LHCN-M2 (cell line): ENCODE results near the gene TNFSF12. TPM values are rescaled to one million over a fixed set of nuclear protein-coding genes. Genes with fewer than 3 reads are reported as not detected.
"Not testable (repeated sequence)": the region's sequence is repeated elsewhere in the genome, so short reads cannot be mapped to it uniquely, and the experiment has no call there.

Experiments used
- DNase-seq: peaks from one replicate; pipeline ENCODE4 v3.0.0-alpha.2; 2012; ENCODE audit warnings: low read depth
- total RNA-seq: library from RNA; depleted of rRNA; stranded (reverse); fragments of >200 nt; gene quantifications from 2 replicates; pipeline ENCODE4 v1.2.3, GENCODE V29; 2014; rRNA removed

The TNFSF12 gene
- total RNA-seq, 1 experiment from 2014 or later, result 14.8 TPM

DNA sequence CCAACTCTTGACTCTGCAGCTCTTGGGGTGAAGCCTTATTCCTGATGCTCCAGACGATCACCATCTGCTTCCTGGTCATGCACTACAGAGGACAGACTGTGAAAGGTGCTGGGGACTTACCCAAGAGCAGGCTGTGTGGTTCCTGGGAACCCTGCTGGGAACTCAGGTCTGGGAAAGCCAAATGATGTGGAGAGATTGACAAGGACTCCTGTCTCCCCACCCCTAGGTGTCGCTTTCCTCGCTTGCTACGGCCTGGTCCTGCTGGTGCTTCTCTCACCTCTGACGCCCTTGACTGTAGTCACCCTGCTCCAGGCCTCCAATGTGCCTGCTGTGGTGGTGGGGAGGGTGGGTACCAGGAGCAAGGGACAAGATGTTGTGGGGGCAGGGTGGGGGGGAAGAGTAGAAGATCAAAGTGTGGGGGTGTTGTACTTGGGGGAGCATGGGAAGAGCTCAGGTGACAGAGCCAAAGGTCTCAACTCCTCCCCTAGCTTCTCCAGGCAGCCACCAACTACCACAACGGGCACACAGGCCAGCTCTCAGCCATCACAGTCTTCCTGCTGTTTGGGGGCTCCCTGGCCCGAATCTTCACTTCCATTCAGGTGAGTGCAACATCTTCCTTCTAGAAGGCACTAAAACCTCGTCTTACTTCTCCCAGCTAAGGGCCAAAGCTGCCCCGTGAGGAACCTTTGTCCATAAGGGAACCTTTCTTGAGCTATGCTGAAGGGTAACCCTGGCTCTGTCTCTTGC, 38.0 kb downstream of the TNFSF12 start:
- DNase-seq, result peak; percentile 72

DNA sequence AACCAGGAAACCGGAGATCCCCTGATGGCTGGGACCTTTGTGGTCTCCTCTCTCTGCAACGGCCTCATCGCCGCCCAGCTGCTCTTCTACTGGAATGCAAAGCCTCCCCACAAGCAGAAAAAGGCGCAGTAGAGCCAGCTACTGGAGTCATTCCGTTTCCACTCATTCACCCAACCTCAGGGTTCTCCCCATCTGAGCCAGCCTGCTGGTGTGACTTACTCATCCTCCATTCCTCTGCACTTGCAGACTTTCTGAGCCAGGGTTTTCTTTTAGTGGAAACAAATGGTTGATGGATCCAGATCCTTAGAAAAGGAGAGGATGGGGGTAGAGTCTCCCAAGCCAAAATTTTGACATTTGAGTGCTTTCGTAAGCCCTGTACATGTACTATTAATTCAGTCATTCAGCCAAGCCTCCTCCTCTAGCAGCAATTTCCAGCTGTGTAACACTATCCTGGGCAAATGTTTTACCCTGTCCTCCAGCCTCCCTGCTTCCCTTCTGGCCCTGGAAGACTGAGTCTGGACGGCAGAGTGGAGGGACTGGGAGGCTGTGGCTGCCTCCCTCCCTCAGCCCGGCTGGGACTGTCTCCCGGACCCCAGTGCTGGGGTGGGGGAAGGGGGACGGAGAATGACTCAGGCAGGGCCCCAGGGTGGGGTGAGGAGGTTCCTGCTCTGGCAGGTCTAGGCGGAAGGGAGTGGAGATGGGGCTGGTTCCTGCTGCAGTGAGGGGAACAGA, 38.7 kb downstream of the TNFSF12 start:
- peak; percentile 98 for DNase-seq

DNA sequence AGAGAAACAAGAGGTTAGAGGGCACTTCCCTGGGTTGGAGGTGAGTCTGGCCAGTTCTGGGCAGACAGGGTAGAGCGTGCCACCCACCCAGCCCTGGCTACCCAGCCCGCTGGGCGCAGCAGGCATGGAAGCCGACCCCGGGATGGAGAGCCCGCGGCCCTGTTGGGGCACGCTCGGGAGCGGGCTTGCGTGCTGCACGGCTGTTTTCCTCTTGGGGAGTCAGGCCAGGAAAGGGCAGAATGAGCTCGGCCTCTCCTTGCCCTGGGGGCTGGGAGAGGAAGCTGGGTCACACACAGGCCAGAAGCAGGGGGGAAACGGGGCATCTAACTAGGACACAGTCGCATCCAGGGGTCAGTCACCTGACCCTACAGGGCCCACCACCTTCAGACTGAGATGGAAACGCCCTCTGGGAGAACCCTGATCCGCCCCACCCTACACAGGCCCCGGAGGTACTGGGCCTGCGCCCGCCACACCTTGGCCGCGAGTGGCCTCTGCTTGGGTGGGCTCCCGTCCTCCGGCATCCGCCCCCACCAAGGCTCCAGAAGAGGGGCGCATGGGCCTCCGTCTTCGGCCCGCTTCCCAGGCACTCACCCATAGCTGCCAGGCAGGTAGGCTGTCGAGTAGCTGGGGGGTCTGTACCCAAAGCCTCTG, 39.8 kb downstream of the TNFSF12 start:
- DNase-seq, result no peak

DNA sequence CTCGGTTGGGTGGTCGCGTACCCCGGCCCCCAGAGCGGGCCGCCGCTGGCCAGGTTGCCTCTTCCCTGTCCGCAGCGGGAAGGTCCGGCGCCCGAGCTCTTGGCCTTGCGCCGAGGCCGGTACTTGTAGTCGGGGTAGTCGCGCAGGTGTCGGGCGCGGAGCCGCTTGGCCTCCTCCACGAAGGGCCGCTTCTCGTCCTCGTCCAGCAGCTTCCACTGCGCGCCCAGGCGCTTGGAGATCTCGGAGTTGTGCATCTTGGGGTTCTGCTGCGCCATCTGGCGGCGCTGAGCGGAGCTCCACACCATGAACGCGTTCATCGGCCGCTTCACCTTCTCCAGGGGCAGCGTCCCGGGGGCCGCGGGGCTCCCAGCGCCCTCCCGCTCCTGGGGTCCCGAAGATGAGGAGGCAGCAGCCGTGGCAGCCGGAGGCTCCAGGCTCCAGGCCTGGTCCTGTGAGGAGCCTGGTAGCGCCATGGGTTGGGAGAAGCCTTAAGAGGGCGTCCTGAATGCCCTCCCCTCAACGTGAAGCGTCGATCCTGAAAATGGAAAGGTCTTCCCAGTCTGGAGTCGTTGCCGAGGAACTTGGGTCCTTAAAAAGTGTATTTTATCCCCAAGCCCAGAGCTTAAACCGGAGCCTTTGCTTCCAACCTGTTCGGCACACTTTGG, 40.5 kb downstream of the TNFSF12 start:
- peak; percentile 82 for DNase-seq

DNA sequence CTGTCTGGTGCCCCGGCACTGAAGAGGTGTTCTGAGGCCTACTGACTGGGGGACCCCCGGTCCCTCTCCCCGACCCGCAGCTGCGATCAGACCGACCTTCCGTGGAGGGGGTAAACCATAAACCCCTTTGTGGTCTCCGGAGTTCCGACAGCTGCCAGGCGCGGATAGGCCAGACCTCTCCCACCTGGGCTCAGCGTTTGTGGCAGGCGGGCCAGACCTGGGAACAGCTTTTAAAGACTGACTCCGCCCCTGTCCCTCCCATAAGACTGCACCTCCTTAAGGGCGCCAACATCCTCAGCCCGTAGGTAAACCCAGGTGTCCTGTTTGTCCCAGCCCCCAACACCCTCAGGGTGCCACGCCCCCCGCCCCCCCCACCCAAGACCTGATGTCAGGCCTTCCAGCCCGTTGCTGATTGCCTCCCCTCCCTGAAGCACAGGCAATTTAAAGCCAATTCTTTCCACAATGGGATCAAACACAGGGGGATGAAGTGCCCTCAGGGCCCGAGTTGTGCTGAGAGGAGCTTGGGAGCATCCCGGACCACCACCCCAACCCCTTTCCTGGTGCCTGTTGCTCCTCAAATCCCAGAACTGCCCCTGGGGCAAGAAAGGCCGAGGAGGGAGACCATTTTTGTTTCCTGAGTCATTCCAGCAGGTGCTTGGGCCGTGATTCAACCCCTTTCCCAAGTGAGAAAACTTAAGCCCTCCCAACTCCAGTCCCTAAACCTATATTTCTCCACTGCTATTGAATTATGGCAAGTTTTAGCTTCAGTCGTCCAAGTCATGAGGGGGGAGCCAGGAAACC, 41.2 kb downstream of the TNFSF12 start, which contains the start of gene SOX15:
SOX15 (minus strand) TSS at position 204 of the 801 bp plus-strand sequence. CDS start 418 bp downstream, outside the sequence.
- peak; percentile 78 for DNase-seq

DNA sequence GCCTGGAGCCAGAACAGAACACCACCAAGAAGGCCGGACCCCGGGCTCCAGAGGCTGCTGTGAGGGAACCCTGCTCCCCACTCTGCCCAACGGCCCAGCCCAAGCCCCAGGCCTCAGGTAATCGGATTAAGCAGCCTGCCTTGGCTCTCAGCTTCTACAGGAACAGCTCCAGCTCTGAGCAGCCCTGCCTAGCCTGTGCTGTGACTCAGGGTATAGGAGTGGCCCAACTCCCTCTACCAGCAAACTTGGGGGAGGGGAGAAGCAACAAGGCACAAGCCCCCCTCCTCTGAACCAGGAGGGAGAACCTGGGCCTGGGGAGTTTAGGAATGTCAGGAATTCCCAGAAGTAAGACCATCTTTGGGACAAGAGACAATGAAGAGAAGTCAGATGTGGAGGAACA, 41.9 kb downstream of the TNFSF12 start:
- peak; percentile 67 for DNase-seq

DNA sequence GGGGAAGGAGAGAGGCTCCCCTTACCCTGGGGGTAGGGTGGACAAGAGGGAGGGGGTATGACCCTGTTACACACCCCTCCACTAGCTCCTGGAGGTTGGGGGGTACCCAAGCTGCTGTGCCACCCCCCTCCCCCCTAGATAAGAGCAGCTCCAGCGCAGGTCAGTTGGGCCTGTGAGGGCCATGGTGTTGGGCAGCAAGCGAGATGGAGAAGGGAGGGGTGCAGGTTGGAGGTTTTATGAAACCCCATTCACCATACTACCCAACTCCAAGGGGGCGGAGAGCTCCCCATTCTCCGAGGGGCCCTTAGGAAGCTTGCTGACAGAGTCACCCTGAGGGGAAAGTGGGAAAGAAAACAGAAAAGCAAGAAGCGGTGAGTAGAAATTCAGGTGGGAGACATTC, 42.7 kb downstream of the TNFSF12 start:
- no peak for DNase-seq

DNA sequence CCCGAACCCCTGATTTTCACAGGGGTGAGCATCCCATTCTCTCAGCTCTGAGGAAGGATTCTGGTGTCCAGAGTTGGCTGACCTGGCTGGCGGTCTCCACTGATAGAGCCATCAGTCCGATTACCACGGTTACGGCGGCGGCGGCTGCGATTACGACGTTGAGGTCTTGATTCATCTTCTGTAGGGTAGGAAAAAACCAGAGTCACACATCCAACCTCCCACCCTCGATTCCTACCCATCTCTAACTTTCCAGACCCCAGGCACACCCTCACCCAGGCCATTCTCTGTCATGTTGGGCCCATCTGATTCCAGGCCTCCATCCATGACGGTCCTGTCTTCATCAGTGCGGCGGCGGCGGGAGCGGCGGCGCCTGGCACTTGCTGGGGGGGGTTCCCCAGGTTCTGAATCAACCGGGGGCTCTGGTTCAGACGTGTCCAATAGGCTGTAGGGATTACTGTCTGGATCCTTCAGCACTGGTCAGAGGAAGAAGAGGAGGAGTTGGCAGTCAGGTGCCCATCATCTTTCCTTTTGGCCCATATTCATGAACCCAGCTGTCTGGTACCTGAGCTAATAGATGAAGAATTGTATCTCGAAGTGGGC, 43.7 kb downstream of the TNFSF12 start:
- no peak for DNase-seq

DNA sequence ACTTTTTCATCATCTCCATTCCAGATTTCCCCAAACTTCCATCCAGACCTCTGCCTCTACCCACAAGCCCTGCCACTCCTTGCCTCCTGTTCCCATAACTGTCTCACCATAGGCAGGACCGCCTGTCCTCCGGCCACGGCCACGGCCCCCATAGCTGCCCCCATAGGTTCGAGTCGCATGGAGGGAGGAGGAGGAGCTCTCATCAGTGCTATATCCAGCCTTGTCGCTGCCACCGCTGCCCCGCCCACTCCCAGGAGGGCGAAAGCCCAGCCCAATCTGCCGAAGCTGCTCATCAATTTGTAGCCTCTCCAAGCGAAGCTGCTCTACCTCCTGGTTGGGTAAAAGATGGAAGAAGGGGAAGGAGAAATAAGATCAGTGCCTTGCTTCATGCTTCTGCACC, 44.4 kb downstream of the TNFSF12 start:
- DNase-seq, result no peak

DNA sequence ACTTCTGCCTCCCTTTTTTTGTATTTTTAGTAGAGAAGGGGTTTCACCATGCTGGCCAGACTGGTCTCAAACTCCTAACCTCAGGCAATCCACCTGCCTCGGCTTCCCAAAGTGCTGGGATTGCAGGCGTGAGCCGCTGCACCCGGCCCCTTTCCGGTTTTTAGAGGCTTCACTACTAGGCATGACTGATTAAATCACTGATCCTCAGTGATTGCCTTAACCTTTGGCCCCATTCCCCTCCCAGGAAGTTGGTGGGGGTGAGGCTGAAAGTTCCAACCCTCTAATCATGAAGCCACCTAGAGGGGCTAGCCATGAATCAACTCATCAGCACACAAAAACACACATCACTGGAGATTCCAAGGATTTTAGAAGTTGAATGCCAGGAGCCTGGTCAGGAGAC, 48.7 kb downstream of the TNFSF12 start:
- not testable (repeated sequence) for DNase-seq

DNA sequence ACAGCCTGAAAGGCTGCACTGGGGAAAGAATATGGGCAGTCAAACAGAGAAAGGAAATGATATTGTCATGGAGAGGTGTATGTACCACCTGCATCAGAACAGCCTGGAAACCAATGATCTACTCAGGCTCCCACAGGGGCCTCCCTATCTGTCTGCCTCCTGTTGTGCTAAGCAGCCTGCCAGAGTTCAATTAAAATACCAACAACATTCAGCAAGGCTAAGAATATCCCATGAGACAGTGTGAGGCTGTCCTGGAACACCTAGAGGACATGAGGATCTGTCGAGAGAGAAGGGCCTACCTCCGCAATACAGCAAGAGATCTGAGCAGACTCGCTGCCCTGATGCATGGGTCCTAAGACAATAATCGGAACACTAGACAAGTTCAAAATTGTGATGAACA, 57.4 kb downstream of the TNFSF12 start:
- DNase-seq, result no peak

Other genes starting within 250 kb of the TNFSF12 start
- 968 and 1,043 TPM in 2 replicates for gene EIF5A, start 241.4 kb upstream of the TNFSF12 start, total RNA-seq
- gene GPS2, start 233.7 kb upstream of the TNFSF12 start, total RNA-seq, result 98.7 and 119 TPM in 2 replicates
- 15.1 and 15.7 TPM in 2 replicates for gene NEURL4, start 219.7 kb upstream of the TNFSF12 start, total RNA-seq
- 1.5 TPM in 1 of 2 replicates, not detected in the other for gene ACAP1, start 212.5 kb upstream of the TNFSF12 start, total RNA-seq
- 8.3 and 9.0 TPM in 2 replicates for gene KCTD11, start 196.9 kb upstream of the TNFSF12 start, total RNA-seq
- gene TMEM95, start 193.9 kb upstream of the TNFSF12 start, total RNA-seq, result not detected in 2 replicates
- gene TNK1, start 168.0 kb upstream of the TNFSF12 start, total RNA-seq, result 0.06 TPM in 1 of 2 replicates, not detected in the other
- 38.1 and 54.4 TPM in 2 replicates for gene PLSCR3, start 154.5 kb upstream of the TNFSF12 start, total RNA-seq
- 65.1 and 88.9 TPM in 2 replicates for gene TMEM256, start 145.0 kb upstream of the TNFSF12 start, total RNA-seq
- 7.6 and 8.3 TPM in 2 replicates for gene NLGN2, start 141.2 kb upstream of the TNFSF12 start, total RNA-seq
- not detected in 2 replicates for gene SPEM1, start 128.7 kb upstream of the TNFSF12 start, total RNA-seq
- gene SPEM2, start 123.4 kb upstream of the TNFSF12 start, total RNA-seq, result not detected in 2 replicates
- gene SPEM3, start 120.2 kb upstream of the TNFSF12 start, total RNA-seq, result not detected in 2 replicates
- gene TMEM102, start 113.6 kb upstream of the TNFSF12 start, total RNA-seq, result 0.75 and 0.90 TPM in 2 replicates
- 23.4 and 23.8 TPM in 2 replicates for gene FGF11, start 109.5 kb upstream of the TNFSF12 start, total RNA-seq
- gene CHRNB1, start 104.0 kb upstream of the TNFSF12 start, total RNA-seq, result 51.9 and 60.3 TPM in 2 replicates
- 25.3 and 27.8 TPM in 2 replicates for gene ZBTB4, start 69.4 kb upstream of the TNFSF12 start, total RNA-seq
- gene SLC35G6, start 67.6 kb upstream of the TNFSF12 start, total RNA-seq, result not detected in 2 replicates
- gene POLR2A, start 64.7 kb upstream of the TNFSF12 start, total RNA-seq, result 63.7 and 81.4 TPM in 2 replicates
- gene TNFSF13, start 9.7 kb downstream of the TNFSF12 start, total RNA-seq, result not detected in 2 replicates
- gene SENP3, start 12.9 kb downstream of the TNFSF12 start, total RNA-seq, result 108 and 131 TPM in 2 replicates
- gene CD68, start 30.6 kb downstream of the TNFSF12 start, total RNA-seq, result 48.2 and 56.4 TPM in 2 replicates
- gene MPDU1, start 34.8 kb downstream of the TNFSF12 start, total RNA-seq, result 371 and 379 TPM in 2 replicates
- gene SOX15, start 41.0 kb downstream of the TNFSF12 start, total RNA-seq, result 0.96 and 2.0 TPM in 2 replicates
- gene FXR2, start 65.8 kb downstream of the TNFSF12 start, total RNA-seq, result 49.4 and 51.8 TPM in 2 replicates
- 37.8 and 48.0 TPM in 2 replicates for gene SAT2, start 78.8 kb downstream of the TNFSF12 start, total RNA-seq
- 0.23 TPM in 1 of 2 replicates, not detected in the other for gene SHBG, start 81.1 kb downstream of the TNFSF12 start, total RNA-seq
- not detected in 2 replicates for gene ATP1B2, start 101.9 kb downstream of the TNFSF12 start, total RNA-seq
- 34.8 and 35.5 TPM in 2 replicates for gene TP53, start 138.4 kb downstream of the TNFSF12 start, total RNA-seq
- 18.2 and 20.0 TPM in 2 replicates for gene WRAP53, start 139.4 kb downstream of the TNFSF12 start, total RNA-seq
- gene EFNB3, start 156.1 kb downstream of the TNFSF12 start, total RNA-seq, result 0.75 and 0.90 TPM in 2 replicates
- gene DNAH2, start 168.7 kb downstream of the TNFSF12 start, total RNA-seq, result not detected in 2 replicates